Keratinocyte (primary cell): Measurements from ENCODE around the gene ASF1A.

Experiments used
- EZH2 ChIP-seq: IDR thresholded peaks from one replicate; pipeline ENCODE4 v1.6.1; 2012; ENCODE audit warnings: inconsistent platforms, mild to moderate bottlenecking, low read length, moderate library complexity
- TF ChIP-seq, protein P1 (sequence below), 3 experiments: IDR thresholded peaks in 1 of 3; conservative IDR thresholded peaks in 1 of 3; optimal IDR thresholded peaks in 1 of 3; 2 replicates in 2 of 3; 3 replicates in 1 of 3; pipeline versions ENCODE3 to v1.5.1; 2011; ENCODE audit warnings: low read length in 3 of 3, mild to moderate bottlenecking in 3 of 3, moderate library complexity in 2 of 3, control low read depth in 1 of 3, inconsistent platforms in 1 of 3; ENCODE audit not compliant: insufficient read depth in 2 of 3; ENCODE audit errors: extremely low read depth in 1 of 3

DNA sequence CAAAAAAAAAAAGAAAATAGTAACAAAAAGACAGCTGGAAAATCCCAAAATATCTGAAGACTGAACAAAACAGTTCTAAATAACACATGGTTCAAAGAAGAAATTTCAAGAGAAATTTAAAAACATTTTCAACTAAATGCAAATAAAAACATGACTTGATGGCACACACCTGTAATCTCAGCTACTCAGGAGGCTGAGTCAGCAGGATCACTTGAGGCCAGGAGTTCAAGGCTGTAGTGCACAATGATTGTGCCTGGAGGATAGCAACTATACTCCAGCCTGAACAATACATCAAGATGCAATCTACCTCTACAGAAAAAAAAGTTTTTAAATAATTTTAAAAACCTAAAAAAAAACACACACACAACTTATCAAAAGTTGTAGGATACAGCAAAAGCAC lies 21.6 kb upstream of the ASF1A start:
- TF ChIP-seq, protein P1, sequence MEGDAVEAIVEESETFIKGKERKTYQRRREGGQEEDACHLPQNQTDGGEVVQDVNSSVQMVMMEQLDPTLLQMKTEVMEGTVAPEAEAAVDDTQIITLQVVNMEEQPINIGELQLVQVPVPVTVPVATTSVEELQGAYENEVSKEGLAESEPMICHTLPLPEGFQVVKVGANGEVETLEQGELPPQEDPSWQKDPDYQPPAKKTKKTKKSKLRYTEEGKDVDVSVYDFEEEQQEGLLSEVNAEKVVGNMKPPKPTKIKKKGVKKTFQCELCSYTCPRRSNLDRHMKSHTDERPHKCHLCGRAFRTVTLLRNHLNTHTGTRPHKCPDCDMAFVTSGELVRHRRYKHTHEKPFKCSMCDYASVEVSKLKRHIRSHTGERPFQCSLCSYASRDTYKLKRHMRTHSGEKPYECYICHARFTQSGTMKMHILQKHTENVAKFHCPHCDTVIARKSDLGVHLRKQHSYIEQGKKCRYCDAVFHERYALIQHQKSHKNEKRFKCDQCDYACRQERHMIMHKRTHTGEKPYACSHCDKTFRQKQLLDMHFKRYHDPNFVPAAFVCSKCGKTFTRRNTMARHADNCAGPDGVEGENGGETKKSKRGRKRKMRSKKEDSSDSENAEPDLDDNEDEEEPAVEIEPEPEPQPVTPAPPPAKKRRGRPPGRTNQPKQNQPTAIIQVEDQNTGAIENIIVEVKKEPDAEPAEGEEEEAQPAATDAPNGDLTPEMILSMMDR (optimal IDR thresholded peaks at IDR 0.05 in 1 of 3, IDR thresholded peaks at IDR 0.05 in 1 of 3, conservative IDR thresholded peaks at IDR 0.05 in 1 of 3; ENCODE audit: extremely low read depth in 1 of 3, insufficient read depth in 2 of 3, low read length in 3 of 3), result no peak
- no peak for TF ChIP-seq EZH2
